Gastroesophageal sphincter (tissue), 3 donors: ENCODE results near the gene RPAP2.

Source experiments
- CTCF ChIP-seq, 4 experiments: fragments of 200-600 bp in 2 of 4; fragments of 450-650 bp in 2 of 4; sonication (generic) in 1 of 4; IDR thresholded peaks; one replicate each; pipeline ENCODE4 v1.5.1; 2017 to 2019; ENCODE audit warnings: antibody characterized with exemption in 4 of 4, mild to moderate bottlenecking in 2 of 4, moderate library complexity in 2 of 4
- EP300 ChIP-seq: sonication (generic); formaldehyde crosslinking; IDR thresholded peaks from one replicate; pipeline ENCODE4 v1.6.1; 2017; ENCODE audit warnings: antibody characterized with exemption, mild to moderate bottlenecking

- no peak for TF ChIP-seq CTCF (IDR thresholded peaks at IDR 0.05)
- no peak for TF ChIP-seq EP300
These were observed 105.8 kb downstream of the RPAP2 start for GRCh38 chr1:92404661-92405060.
